Activated T-cell treated with anti-CD3 and anti-CD28 coated beads, Interleukin-2, amount 50 U/mL, for 72 hours (primary cell): ENCODE results near the gene JUP. TPM values are rescaled to one million over a fixed set of nuclear protein-coding genes. Genes with fewer than 3 reads are reported as not detected.

Experiments
- ATAC-seq, 2 donors: fragments of 150-1000 bp; cut with Tn5 transposase; replicated peaks in 1 of 2; 2 replicates each; pipeline ENCODE4 v1.10.0; 2021; ENCODE audit warnings: moderate library complexity in 2 of 2, mild to moderate bottlenecking in 1 of 2
- DNase-seq, 2 donors: peaks; one replicate each; pipeline ENCODE4 v3.0.0; 2021 to 2022; ENCODE audit warnings: mixed read lengths in 1 of 2
- H3K27ac Mint-ChIP-seq: one replicate; pipeline ENCODE4 v1.8.0; 2022; ENCODE audit warnings: mild to moderate bottlenecking, moderate library complexity, mixed read lengths
- H3K27me3 Mint-ChIP-seq: one replicate; pipeline ENCODE4 v1.8.0; 2022; ENCODE audit warnings: low read depth, mixed read lengths
- H3K36me3 Mint-ChIP-seq, 2 donors: one replicate each; pipeline ENCODE4 v1.8.0; 2022; ENCODE audit warnings: mixed read lengths in 2 of 2, mild to moderate bottlenecking in 1 of 2; ENCODE audit not compliant: insufficient read depth in 2 of 2
- H3K4me1 Mint-ChIP-seq: one replicate; pipeline ENCODE4 v1.8.0; 2022; ENCODE audit warnings: low read depth, mixed read lengths
- H3K4me3 Mint-ChIP-seq, 2 donors: one replicate each; pipeline ENCODE4 v1.8.0; 2022; ENCODE audit warnings: mild to moderate bottlenecking in 2 of 2, mixed read lengths in 2 of 2, moderate library complexity in 2 of 2
- H3K9me3 Mint-ChIP-seq, 2 donors: one replicate each; pipeline ENCODE4 v1.8.0; 2022; ENCODE audit warnings: mixed read lengths in 2 of 2
- total RNA-seq, 2 donors: library from RNA; stranded (reverse); gene quantifications; one replicate each; pipeline ENCODE4 v1.2.3, GENCODE V29; 2022

JUP gene
- total RNA-seq, 2 donors from 2014 or later = 0.86 to 0.99 TPM

- ATAC-seq (no peak), DNase-seq (no peak)
- H3K36me3 Mint-ChIP-seq = no peaks in the 10 kb centered on the region
- H3K27me3 Mint-ChIP-seq = peaks cover 28% of the 10 kb centered on the region
- no peak overlapping the region for H3K4me3 Mint-ChIP-seq
- H3K4me1 Mint-ChIP-seq = peaks cover 10% of the 10 kb centered on the region
- no peak overlapping the region for H3K27ac Mint-ChIP-seq
- H3K9me3 Mint-ChIP-seq = no peaks in the 10 kb centered on the region
These were observed 46.7 kb downstream of the JUP start for GRCh38 chr17:41739661-41740352.

GRCh38 chr17:41738801-41739112 lies 47.8 kb downstream of the JUP start:
- Mint-ChIP-seq H3K27me3 (peaks cover 29% of the 10 kb centered on the region), H3K9me3 (no peaks in the 10 kb centered on the region), H3K27ac (no peak overlapping the region), H3K4me1 (peaks cover 11% of the 10 kb centered on the region), H3K36me3 (no peaks in the 10 kb centered on the region), H3K4me3 (no peak overlapping the region)
- DNase-seq (no peak), ATAC-seq (no peak)

- peak; percentile 93 to 94 for ATAC-seq
- Mint-ChIP-seq H3K4me1 (peaks cover 16% of the 10 kb centered on the region), H3K4me3 (no peak overlapping the region), H3K9me3 (no peaks in the 10 kb centered on the region), H3K27me3 (peaks cover 34% of the 10 kb centered on the region), H3K27ac (no peak overlapping the region), H3K36me3 (no peaks in the 10 kb centered on the region)
- DNase-seq = peak; percentile 86 to 88
These were observed 48.3 kb downstream of the JUP start for GRCh38 chr17:41738077-41738800.

- H3K27me3 Mint-ChIP-seq = peaks cover 40% of the 10 kb centered on the region
- DNase-seq (peak in 1 of 2 donors; percentile 8), ATAC-seq (peak; percentile 5 to 6)
- H3K4me3 Mint-ChIP-seq = no peak overlapping the region
- no peak overlapping the region for H3K27ac Mint-ChIP-seq
- no peaks in the 10 kb centered on the region for H3K9me3 Mint-ChIP-seq
- peaks cover 17% of the 10 kb centered on the region for H3K4me1 Mint-ChIP-seq
- no peaks in the 10 kb centered on the region for H3K36me3 Mint-ChIP-seq
These were observed 48.9 kb downstream of the JUP start for GRCh38 chr17:41737680-41738023.

- H3K4me3 Mint-ChIP-seq = no peak overlapping the region
- H3K36me3 Mint-ChIP-seq = no peaks in the 10 kb centered on the region
- H3K4me1 Mint-ChIP-seq = peaks cover 17% of the 10 kb centered on the region
- peaks cover 45% of the 10 kb centered on the region for H3K27me3 Mint-ChIP-seq
- H3K9me3 Mint-ChIP-seq = no peaks in the 10 kb centered on the region
- H3K27ac Mint-ChIP-seq = no peak overlapping the region
- DNase-seq = no peak
- no peak for ATAC-seq
These were observed 49.4 kb downstream of the JUP start for GRCh38 chr17:41736983-41737679.

GRCh38 chr17:41735744-41736143 lies 50.8 kb downstream of the JUP start:
- no peaks in the 10 kb centered on the region for H3K9me3 Mint-ChIP-seq
- no peak for ATAC-seq
- no peaks in the 10 kb centered on the region for H3K36me3 Mint-ChIP-seq
- peaks cover 59% of the 10 kb centered on the region for H3K27me3 Mint-ChIP-seq
- H3K4me1 Mint-ChIP-seq = peaks cover 17% of the 10 kb centered on the region
- DNase-seq = no peak
- no peak overlapping the region for H3K27ac Mint-ChIP-seq
- H3K4me3 Mint-ChIP-seq = no peak overlapping the region

- DNase-seq (no peak), ATAC-seq (no peak)
- peaks cover 17% of the 10 kb centered on the region for H3K4me1 Mint-ChIP-seq
- H3K36me3 Mint-ChIP-seq = no peaks in the 10 kb centered on the region
- H3K27me3 Mint-ChIP-seq = peaks cover 67% of the 10 kb centered on the region
- no peak overlapping the region for H3K27ac Mint-ChIP-seq
- no peaks in the 10 kb centered on the region for H3K9me3 Mint-ChIP-seq
- peak overlapping the region; percentile 58 to 66 for H3K4me3 Mint-ChIP-seq
These were observed 51.6 kb downstream of the JUP start for GRCh38 chr17:41734949-41735313.

GRCh38 chr17:41734139-41734948 lies 52.2 kb downstream of the JUP start, which contains the start of gene HAP1:
Gene HAP1, minus strand, starts transcription at chr17:41734643. Its CDS starts 9 bp downstream, at chr17:41734634.
- H3K4me3 Mint-ChIP-seq = peak within 1 kb of the TSS; percentile 72 to 84
- H3K27ac Mint-ChIP-seq = no peak within 1 kb of the TSS
- ATAC-seq (peak; percentile 32 to 33), DNase-seq (peak; percentile 35 to 45)
- H3K27me3 Mint-ChIP-seq = peaks cover 72% of the 10 kb centered on the region
- H3K36me3 Mint-ChIP-seq = no peaks in the 10 kb centered on the region
- no peaks in the 10 kb centered on the region for H3K9me3 Mint-ChIP-seq
- peaks cover 17% of the 10 kb centered on the region for H3K4me1 Mint-ChIP-seq

- peaks cover 17% of the 10 kb centered on the region for H3K4me1 Mint-ChIP-seq
- H3K9me3 Mint-ChIP-seq = no peaks in the 10 kb centered on the region
- no peaks in the 10 kb centered on the region for H3K36me3 Mint-ChIP-seq
- ATAC-seq = no peak
- peak overlapping the region; percentile 72 to 84 for H3K4me3 Mint-ChIP-seq
- H3K27me3 Mint-ChIP-seq = peaks cover 72% of the 10 kb centered on the region
- DNase-seq = peak; percentile 8 to 30
- H3K27ac Mint-ChIP-seq = no peak overlapping the region
These were observed 53.0 kb downstream of the JUP start for GRCh38 chr17:41733348-41734138.

GRCh38 chr17:41731836-41732235 lies 54.7 kb downstream of the JUP start:
- no peaks in the 10 kb centered on the region for H3K9me3 Mint-ChIP-seq
- no peak overlapping the region for H3K4me3 Mint-ChIP-seq
- DNase-seq (no peak), ATAC-seq (no peak)
- H3K27ac Mint-ChIP-seq = no peak overlapping the region
- H3K27me3 Mint-ChIP-seq = peaks cover 63% of the 10 kb centered on the region
- no peaks in the 10 kb centered on the region for H3K36me3 Mint-ChIP-seq
- peaks cover 12% of the 10 kb centered on the region for H3K4me1 Mint-ChIP-seq

- no peaks in the 10 kb centered on the region for H3K9me3 Mint-ChIP-seq
- ATAC-seq = no peak
- H3K27ac Mint-ChIP-seq = no peak overlapping the region
- peaks cover 50% of the 10 kb centered on the region for H3K27me3 Mint-ChIP-seq
- no peak overlapping the region for H3K4me3 Mint-ChIP-seq
- peaks cover 12% of the 10 kb centered on the region for H3K4me1 Mint-ChIP-seq
- no peak for DNase-seq
- no peaks in the 10 kb centered on the region for H3K36me3 Mint-ChIP-seq
These were observed 56.0 kb downstream of the JUP start for GRCh38 chr17:41730479-41730878.

GRCh38 chr17:41728056-41728455 lies 58.5 kb downstream of the JUP start:
- no peaks in the 10 kb centered on the region for H3K36me3 Mint-ChIP-seq
- no peak overlapping the region for H3K27ac Mint-ChIP-seq
- no peak overlapping the region for H3K4me3 Mint-ChIP-seq
- H3K27me3 Mint-ChIP-seq = peaks cover 36% of the 10 kb centered on the region
- no peaks in the 10 kb centered on the region for H3K9me3 Mint-ChIP-seq
- no peaks in the 10 kb centered on the region for H3K4me1 Mint-ChIP-seq
- no peak for DNase-seq
- ATAC-seq = no peak
